ENCODE data around the gene ERCC6L2. TPM values are rescaled to one million over a fixed set of nuclear protein-coding genes. Genes with fewer than 3 reads are reported as not detected.

ERCC6L2 gene
- total and polyA plus RNA-seq, 2 donors from 2014 or later: 4.4 to 58.9 TPM

DNA sequence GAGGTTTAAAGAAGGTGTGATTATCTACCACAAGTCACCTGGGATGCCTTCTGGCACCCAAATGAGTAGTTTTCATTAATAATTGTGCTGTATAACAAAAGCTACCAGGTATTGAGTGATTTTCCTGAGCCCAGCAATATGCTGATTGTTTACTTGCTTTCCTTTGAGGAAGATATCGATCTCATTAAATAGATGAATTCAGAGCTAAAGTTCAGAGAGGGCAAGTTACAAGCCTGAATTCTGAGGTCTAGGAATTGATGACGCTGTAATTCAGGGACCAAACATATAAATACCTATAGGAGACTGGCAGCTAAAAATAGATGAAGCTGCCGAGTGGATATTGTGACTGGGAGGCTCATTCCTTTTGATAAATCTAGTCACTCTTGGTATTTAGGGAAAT is 1.1 kb downstream of the ERCC6L2 start:
- intact Hi-C loops (cut with DNase I): no loop called here
- FAIRE-seq: no peak
- peak overlapping the region in 2 of 3 donors; percentile 93 to 100 for H3K9ac ChIP-seq (ENCODE audit: low read length in 3 of 3)

GRCh38 chr9:95877984-95878383 is 2.5 kb downstream of the ERCC6L2 start:
- H3K4me3 ChIP-seq (ENCODE audit: low read length in 3 of 3): no peak overlapping the region
- H3K4me1 ChIP-seq (ENCODE audit: control insufficient read depth in 2 of 3, insufficient read depth in 2 of 3, low read depth in 1 of 3, low read length in 3 of 3): peaks cover 0 to 8% (median 5%) of the 10 kb centered on the region in 3 donors
- H3K27ac ChIP-seq (ENCODE audit: low read depth in 2 of 2, low read length in 2 of 2): no peak overlapping the region
- no peak for FAIRE-seq
- H3K36me3 ChIP-seq (ENCODE audit: control insufficient read depth in 2 of 3, insufficient read depth in 3 of 3, low read length in 3 of 3): peaks cover 0 to 3% (median 0%) of the 10 kb centered on the region in 3 donors
- no peaks in the 10 kb centered on the region for H3K9me3 ChIP-seq (ENCODE audit: control insufficient read depth in 2 of 3, insufficient read depth in 1 of 3, low read length in 3 of 3)
- intact Hi-C loops (cut with DNase I): no loop called here
- H3K9ac ChIP-seq (ENCODE audit: low read length in 3 of 3): no peak overlapping the region
- no peaks in the 10 kb centered on the region for H3K27me3 ChIP-seq (ENCODE audit: control insufficient read depth, insufficient read depth, low read length)
- TF ChIP-seq CTCF (IDR thresholded peaks at IDR 0.05; ENCODE audit: borderline replicate concordance, extremely low read depth, insufficient read depth): no peak
- DNase-seq: no peak

More for the DNA sequence above, 1.1 kb downstream of the ERCC6L2 start:
- peaks cover 0 to 3% (median 0%) of the 10 kb centered on the region in 3 donors for H3K36me3 ChIP-seq (ENCODE audit: control insufficient read depth in 2 of 3, insufficient read depth in 3 of 3, low read length in 3 of 3)
- H3K27me3 ChIP-seq (ENCODE audit: control insufficient read depth, insufficient read depth, low read length): no peaks in the 10 kb centered on the region
- peak in 1 of 5 donors; percentile 32 for DNase-seq
- H3K9me3 ChIP-seq (ENCODE audit: control insufficient read depth in 2 of 3, insufficient read depth in 1 of 3, low read length in 3 of 3): no peaks in the 10 kb centered on the region
- H3K4me1 ChIP-seq (ENCODE audit: control insufficient read depth in 2 of 3, insufficient read depth in 2 of 3, low read depth in 1 of 3, low read length in 3 of 3): peaks cover 0 to 8% (median 5%) of the 10 kb centered on the region in 3 donors
- H3K4me3 ChIP-seq (ENCODE audit: low read length in 3 of 3): peak overlapping the region in 1 of 3 donors; percentile 79
- peak overlapping the region; percentile 99 to 100 for H3K27ac ChIP-seq (ENCODE audit: low read depth in 2 of 2, low read length in 2 of 2)
- no peak for TF ChIP-seq CTCF (IDR thresholded peaks at IDR 0.05; ENCODE audit: borderline replicate concordance, extremely low read depth, insufficient read depth)

DNA sequence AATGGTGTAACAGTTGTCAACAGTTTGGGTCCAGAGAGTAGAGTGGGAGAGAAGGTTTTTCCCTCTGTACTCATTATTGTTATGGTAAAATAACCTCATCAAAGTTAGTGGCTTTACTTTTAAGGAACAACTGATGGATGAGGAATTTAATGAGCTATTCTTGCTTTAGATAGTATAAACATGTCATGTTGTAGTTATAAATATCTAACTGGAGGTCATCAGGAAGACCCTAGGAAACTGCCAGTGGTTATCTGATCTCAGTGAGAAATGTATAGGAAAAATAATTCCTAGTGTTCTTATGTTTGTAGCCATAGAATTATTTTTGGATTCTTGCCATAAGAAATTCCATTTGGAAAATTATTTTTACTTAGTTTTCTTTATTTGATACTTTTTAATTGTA is 4.1 kb downstream of the ERCC6L2 start:
- peaks cover 0 to 3% (median 0%) of the 10 kb centered on the region in 3 donors for H3K36me3 ChIP-seq (ENCODE audit: control insufficient read depth in 2 of 3, insufficient read depth in 3 of 3, low read length in 3 of 3)
- no peak overlapping the region for H3K4me3 ChIP-seq (ENCODE audit: low read length in 3 of 3)
- FAIRE-seq (no peak), DNase-seq (peak in 2 of 5 donors; percentile 26 to 32)
- no peak overlapping the region for H3K9ac ChIP-seq (ENCODE audit: low read length in 3 of 3)
- no peaks in the 10 kb centered on the region for H3K27me3 ChIP-seq (ENCODE audit: control insufficient read depth, insufficient read depth, low read length)
- peaks cover 0 to 4% (median 0%) of the 10 kb centered on the region in 3 donors for H3K4me1 ChIP-seq (ENCODE audit: control insufficient read depth in 2 of 3, insufficient read depth in 2 of 3, low read depth in 1 of 3, low read length in 3 of 3)
- no peak for TF ChIP-seq CTCF (IDR thresholded peaks at IDR 0.05; ENCODE audit: borderline replicate concordance, extremely low read depth, insufficient read depth)
- no peaks in the 10 kb centered on the region for H3K9me3 ChIP-seq (ENCODE audit: control insufficient read depth in 2 of 3, insufficient read depth in 1 of 3, low read length in 3 of 3)
- no peak overlapping the region for H3K27ac ChIP-seq (ENCODE audit: low read depth in 2 of 2, low read length in 2 of 2)
- intact Hi-C loops (cut with DNase I): no loop called here
